SHP77 treated with DMSO at 0.1 percent for 48 hours (cell line): ENCODE measurements around the gene TRIM71.
"Not testable (repeated sequence)": the region's sequence is repeated elsewhere in the genome, so short reads cannot be mapped to it uniquely, and the experiment has no call there.

Experiments
- DNase-seq: peaks from one replicate; lab custom pipeline; 2025; lab: John Stamatoyannopoulos, UW

TRIM71 gene

GRCh38 chr3:32842987-32843386 is 25.2 kb downstream of the TRIM71 start:
- peak; percentile 1 for DNase-seq

GRCh38 chr3:32843510-32844321 is 25.9 kb downstream of the TRIM71 start:
- DNase-seq = no peak

GRCh38 chr3:32844322-32844654 is 26.5 kb downstream of the TRIM71 start:
- DNase-seq = no peak

DNA sequence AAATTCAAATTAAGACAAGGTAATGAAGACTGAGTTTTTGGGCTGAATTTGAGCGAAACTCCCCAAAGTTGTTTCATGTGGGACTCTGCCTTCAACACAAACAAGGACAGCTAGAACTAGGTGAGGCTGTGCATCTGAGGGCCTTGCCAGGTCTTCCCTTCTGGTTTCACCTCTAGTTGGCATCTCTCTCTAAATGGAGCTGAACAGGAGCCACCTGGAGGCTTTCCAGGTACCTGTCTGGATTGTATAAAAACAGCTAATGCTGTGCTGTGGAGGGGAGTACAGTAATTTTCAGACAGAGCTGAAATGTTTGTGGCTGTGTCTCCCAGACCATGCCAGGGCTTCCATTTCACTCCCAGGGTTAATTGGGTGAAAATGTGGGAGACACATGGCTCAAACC is 27.1 kb downstream of the TRIM71 start:
- DNase-seq = no peak

- DNase-seq = not testable (repeated sequence)
Measured at GRCh38 chr3:32845546-32845945, 27.7 kb downstream of the TRIM71 start.

DNA sequence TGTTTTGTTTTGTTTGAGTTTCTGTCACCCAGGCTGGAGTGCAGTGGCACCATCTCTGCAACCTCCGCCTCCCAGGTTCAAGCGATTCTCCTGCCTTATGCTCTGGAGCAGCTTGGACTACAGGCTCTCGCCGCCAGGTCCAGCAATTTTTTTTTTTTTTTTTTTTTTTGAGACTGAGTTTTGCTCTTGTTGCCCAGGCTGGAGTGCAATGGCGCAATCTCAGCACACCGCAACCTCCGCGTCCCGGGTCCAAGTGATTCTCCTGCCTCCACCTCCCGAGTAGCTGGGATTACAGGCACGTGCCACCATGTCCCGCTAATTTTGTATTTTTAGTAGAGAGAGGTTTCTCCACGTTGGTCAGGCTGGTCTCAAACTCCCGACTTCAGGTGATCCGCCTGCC is 29.2 kb downstream of the TRIM71 start:
- not testable (repeated sequence) for DNase-seq

DNA sequence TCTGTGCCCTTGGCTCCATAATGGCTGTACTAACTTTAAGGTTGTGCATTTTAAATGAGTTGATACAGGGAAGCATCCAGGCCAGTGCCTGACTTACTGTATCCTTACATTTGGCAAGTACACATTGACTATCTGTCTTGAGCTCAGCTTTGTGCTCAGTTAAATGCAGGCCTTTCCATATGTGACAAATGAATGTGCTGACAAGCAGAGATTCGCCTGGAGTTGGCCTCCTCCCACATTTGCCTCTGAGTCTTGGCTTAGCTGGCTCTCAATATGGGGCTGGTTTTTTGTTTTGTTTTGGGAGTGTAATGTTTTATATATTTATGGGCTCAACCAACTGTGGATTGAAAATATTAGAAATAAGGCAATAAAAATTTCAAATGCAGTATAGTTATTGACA is 29.7 kb downstream of the TRIM71 start:
- no peak for DNase-seq

GRCh38 chr3:32848215-32848614 is 30.4 kb downstream of the TRIM71 start:
- no peak for DNase-seq

- no peak for DNase-seq
Measured at GRCh38 chr3:32849046-32849445, 31.2 kb downstream of the TRIM71 start.

DNA sequence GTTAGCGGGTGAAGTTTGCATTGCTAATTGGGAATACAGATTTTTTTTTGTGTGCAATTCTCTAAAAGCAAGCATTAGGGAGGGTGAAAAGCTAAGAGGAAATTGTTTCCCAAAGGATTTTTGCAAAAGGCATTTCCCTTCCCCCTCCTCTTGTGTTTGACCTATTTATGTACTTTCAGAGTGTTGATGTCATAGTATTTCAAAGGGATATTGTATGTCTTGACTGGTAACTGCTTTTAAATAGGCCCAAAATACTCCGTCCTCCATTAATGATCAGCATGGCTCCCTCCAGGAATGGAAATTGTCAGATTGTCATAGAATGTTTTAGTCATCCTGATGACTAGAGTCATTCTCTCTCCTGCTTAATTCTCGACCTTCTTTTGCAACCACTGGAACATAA is 32.4 kb downstream of the TRIM71 start:
- DNase-seq = no peak

- DNase-seq = no peak
Measured at GRCh38 chr3:32850636-32851035, 32.8 kb downstream of the TRIM71 start.

DNA sequence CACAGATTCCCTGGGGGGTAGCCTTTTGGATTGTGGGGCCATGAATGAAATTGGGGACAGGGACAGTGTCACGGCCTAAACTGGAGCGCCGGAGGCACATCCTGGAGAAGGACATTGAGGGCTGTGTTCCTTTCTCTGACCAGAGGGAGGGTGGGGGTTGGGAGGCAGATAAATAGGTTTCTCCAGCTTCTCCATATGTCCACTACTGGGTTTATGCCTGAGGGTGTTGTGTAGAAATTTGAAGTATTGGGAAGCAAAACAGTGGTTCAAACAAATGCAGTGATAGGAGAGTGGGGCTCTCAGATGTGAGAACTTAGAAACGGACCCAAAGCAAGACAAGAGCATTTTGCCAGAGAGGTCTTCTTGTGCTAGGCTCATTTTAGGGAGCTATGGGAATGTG is 34.3 kb downstream of the TRIM71 start:
- no peak for DNase-seq

DNA sequence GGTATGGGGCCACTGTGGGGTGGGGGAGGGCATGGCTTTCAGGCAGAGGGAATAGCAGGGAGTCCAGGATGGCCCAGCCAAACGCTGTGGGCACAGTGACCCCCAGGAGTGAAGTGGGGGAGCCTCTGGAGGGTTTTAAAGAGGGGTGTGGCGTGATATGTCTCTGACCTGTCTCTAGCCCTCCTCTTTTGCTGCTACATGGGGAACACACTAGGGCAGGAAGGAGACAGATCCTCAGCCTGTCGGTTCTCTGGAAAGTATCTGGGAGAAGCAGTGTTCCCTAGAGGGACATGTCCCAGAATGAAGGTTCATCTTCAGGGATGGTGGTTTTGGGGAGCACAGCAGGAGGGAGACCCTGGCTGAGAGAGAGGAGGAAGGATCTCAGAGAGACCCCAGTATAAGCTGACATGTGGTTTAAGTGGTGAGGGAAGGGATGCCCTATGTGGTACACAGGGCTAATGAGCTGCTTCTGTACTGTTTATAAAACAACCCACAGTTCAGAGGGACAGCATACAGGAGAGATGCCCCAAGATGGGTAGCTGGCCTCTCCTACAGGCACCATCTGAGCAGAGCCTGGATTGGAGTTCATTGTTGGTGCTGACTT is 37.7 kb downstream of the TRIM71 start:
- no peak for DNase-seq

DNA sequence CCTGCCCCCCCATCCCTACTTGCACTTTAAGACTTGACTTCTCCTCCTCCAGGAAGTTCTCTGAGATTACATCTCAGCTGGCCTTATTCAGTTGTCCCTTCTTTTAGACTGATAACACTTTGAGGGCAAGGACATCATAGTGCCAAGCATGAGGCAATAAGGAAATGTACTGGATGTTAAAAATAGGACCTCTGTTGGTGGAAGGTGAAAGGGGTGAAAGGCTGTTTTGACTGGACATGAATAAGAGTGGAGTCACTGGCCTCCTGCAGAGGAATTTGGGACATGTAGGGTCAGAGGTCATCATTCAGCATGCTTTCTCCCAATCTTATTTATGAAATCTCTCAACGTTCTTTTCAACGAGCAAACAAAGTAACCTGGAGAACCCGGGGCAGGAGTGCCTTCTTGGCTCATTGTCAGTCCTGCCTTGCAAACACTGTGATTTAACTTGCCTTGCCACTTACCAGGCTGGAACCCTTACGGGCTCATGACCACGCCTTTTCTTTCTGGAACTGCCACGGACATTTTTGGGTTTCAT is 38.6 kb downstream of the TRIM71 start:
- DNase-seq = no peak

GRCh38 chr3:32856901-32857507 is 39.2 kb downstream of the TRIM71 start:
- DNase-seq = no peak

GRCh38 chr3:32857921-32858320 is 40.1 kb downstream of the TRIM71 start:
- no peak for DNase-seq

DNA sequence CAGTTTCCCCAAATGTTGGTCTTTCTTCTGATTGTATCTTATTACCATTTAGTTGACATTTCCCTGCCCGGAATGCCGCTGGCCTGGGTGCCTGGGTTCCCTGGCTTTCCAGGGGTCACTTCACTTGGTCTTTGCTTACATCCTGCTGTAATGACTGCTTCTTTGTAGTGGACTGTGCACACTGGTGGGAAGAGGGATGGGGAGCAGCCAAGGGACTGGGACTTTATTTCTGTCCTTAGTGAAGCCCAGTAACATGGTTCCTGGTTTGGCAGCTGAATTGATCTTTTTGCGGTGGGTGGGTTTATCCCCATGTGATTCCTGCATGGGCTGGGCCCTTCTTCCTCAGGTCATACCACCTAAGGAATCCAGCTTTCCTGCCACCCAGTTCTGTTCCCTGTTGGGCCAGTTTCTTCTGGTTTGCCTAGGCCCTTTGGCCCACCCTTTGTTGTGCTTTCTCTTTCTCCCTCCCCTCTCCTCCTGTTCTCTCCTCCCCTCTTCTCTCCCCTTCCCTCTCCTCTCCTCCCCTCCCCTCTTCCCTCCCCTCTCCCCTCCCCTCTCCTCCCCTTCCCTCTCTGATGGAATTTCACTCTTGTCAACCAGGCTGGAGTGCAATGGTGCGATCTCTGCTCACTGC is 41.9 kb downstream of the TRIM71 start:
- no peak for DNase-seq

DNA sequence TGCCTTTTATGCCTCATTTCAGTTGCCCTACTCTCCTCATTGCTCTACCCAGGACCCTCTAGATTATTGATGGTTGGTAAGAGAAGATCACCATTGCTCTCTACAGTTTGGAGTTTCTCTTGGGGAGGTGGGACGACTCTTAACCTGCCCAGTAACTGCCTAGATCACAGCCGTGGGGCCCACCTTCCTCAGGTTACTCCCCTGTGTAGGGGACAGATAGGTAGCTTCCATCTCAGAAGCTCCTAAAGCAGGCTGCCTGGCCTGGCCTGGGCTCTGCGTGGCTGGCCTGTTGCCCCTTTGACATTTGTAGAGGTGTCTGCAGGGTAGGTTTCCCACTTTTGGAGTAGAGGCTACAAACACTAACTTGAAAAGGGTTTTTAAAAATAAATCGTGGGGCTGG is 42.7 kb downstream of the TRIM71 start:
- DNase-seq = no peak

- DNase-seq = no peak
Measured at GRCh38 chr3:32861681-32862080, 43.9 kb downstream of the TRIM71 start.

GRCh38 chr3:32862247-32862935 is 44.6 kb downstream of the TRIM71 start:
- DNase-seq = no peak

GRCh38 chr3:32862936-32863487 is 45.2 kb downstream of the TRIM71 start:
- no peak for DNase-seq

GRCh38 chr3:32865383-32865782 is 47.6 kb downstream of the TRIM71 start:
- no peak for DNase-seq
